ENCODE data around the gene GPR78. TPM values are rescaled to one million over a fixed set of nuclear protein-coding genes. Genes with fewer than 3 reads are reported as not detected.

GPR78 gene
- polyA plus RNA-seq, 1 donor (not counting 4 experiments of a cell fraction or from before 2014, with no cell fraction given): not detected

DNA sequence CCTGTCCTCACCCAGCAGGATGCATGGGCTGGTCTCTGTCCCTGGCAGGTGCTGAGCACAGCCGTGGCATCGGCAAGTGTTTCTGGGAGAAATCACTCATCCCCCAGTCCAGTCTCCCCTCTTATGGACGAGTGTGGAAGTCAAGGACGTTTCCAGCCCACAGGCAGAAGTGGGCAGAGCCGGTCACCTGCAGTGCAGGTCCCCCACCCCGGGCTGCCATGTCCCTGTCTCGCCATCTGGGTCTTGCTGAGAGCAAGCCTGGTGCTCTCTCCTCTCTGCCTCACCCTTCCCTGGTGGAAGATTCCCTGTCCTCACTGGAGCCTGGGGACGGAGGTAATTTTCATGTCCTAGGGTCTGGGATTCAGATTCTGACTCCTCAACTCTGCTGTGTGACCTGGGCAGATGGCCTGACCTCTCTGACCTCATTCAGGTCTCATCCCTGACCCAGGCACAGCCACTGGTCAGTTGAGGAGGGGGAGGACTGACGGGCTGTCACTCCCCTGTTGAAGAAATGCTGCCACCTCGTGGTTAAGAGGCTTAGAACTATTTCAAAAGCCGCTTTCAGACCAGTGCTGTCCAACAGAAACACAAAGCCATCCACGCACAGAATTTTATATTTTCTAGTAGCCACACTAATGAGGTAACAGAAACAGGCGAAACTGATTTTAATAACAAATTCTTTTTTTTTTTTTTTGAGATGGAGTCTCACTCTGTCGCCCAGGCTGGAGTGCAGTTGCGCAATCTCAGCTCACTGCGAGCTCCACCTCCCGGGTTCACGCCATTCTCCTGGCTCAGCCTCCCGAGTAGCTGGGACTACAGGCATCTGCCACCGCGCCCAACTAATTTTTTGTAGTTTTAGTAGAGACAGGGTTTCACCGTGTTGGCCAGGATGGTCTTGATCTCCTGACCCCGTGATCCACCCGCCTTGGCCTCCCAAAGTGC, 14.2 kb downstream of the GPR78 start:
- FAIRE-seq: peak; percentile 48

DNA sequence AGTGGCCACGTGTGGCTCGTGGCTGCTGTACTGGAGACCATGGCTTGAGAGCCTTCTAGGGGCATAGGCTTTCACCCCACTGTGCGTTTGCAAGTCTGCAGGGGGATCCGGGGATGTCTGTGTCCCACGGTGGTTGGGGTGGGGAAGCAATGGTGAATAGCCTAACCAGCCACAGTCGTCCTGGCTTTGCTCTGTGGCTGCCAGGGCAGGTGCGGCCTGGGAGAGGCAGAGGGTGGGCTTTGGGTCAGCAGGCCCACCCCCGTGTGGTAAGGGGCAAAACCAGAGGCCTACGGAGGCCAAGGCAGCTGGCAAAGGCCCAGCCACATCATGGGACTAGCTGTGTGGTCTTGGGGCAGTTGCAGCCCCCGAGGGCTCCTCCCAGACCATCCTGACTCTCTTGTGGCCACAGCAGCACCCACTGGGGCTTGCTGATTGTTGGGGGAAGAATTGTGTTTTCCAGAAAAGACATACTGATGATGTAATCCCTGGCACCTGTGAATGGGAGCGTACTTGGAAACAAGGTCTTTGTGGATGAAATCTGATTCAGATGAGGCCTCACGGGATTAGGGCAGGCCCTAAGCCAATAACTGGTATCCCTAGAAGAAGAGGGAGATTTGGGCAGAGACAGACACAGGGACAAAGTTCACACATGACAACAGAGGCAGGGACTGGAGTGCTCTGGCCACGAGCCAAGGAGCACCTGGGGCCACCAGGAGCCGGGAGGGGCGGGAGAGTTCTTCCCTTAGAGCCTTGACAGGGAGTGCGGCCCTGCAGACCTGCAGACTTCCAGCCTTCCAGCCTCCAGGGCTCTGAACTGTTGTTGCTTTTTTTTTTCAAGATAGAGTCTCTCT, 15.3 kb downstream of the GPR78 start:
- no peak for TF ChIP-seq EZH2 (IDR thresholded peaks at IDR 0.05; ENCODE audit: low read length)
- TF ChIP-seq, protein P1, sequence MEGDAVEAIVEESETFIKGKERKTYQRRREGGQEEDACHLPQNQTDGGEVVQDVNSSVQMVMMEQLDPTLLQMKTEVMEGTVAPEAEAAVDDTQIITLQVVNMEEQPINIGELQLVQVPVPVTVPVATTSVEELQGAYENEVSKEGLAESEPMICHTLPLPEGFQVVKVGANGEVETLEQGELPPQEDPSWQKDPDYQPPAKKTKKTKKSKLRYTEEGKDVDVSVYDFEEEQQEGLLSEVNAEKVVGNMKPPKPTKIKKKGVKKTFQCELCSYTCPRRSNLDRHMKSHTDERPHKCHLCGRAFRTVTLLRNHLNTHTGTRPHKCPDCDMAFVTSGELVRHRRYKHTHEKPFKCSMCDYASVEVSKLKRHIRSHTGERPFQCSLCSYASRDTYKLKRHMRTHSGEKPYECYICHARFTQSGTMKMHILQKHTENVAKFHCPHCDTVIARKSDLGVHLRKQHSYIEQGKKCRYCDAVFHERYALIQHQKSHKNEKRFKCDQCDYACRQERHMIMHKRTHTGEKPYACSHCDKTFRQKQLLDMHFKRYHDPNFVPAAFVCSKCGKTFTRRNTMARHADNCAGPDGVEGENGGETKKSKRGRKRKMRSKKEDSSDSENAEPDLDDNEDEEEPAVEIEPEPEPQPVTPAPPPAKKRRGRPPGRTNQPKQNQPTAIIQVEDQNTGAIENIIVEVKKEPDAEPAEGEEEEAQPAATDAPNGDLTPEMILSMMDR (optimal IDR thresholded peaks at IDR 0.05 in 1 of 3, IDR thresholded peaks at IDR 0.05 in 1 of 3, conservative IDR thresholded peaks at IDR 0.05 in 1 of 3; ENCODE audit: extremely low read depth in 1 of 3, insufficient read depth in 2 of 3, low read length in 3 of 3): no peak
- Histone ChIP-seq H3K79me2 (ENCODE audit: control insufficient read depth, insufficient read depth, low read length) (no peaks in the 10 kb centered on the region), H3K36me3 (ENCODE audit: control insufficient read depth in 2 of 2, extremely low read depth in 1 of 2, insufficient read depth in 2 of 2, low read length in 2 of 2) (no peaks in the 10 kb centered on the region), H3K4me2 (ENCODE audit: control insufficient read depth, extremely low read depth, insufficient read depth, low read depth, low read length) (no peak overlapping the region), H2AFZ (ENCODE audit: control insufficient read depth, low read length) (no peak overlapping the region), H3K4me3 (ENCODE audit: control insufficient read depth in 2 of 3, extremely low read depth in 1 of 3, insufficient read depth in 2 of 3, low read depth in 1 of 3, low read length in 3 of 3) (no peak overlapping the region), H3K4me1 (ENCODE audit: control insufficient read depth, extremely low read depth, insufficient read depth, low read length) (no peaks in the 10 kb centered on the region), H4K20me1 (ENCODE audit: control insufficient read depth, extremely low read depth, insufficient read depth, low read length) (no peaks in the 10 kb centered on the region), H3K9me3 (ENCODE audit: control insufficient read depth, low read depth, low read length) (no peaks in the 10 kb centered on the region), H3K27me3 (ENCODE audit: control insufficient read depth, extremely low read depth, insufficient read depth, low read length) (peaks cover 37% of the 10 kb centered on the region), H3K9ac (ENCODE audit: control insufficient read depth, extremely low read depth, insufficient read depth, low read length) (no peak overlapping the region), H3K9me1 (ENCODE audit: control insufficient read depth, extremely low read depth, insufficient read depth, low read length) (no peaks in the 10 kb centered on the region), H3K27ac (ENCODE audit: control insufficient read depth, insufficient read depth, low read length) (no peak overlapping the region)
- DNase-seq (ENCODE audit: low read depth, low spot score) (no peak), FAIRE-seq (no peak)
- dilution Hi-C loops (cut with MboI; ENCODE audit: extremely low pct_ligation_motif_present, low sequenced_read_pairs): no loop called here

More for the DNA sequence above, 14.2 kb downstream of the GPR78 start:
- TF ChIP-seq, protein P1 (optimal IDR thresholded peaks at IDR 0.05 in 1 of 3, IDR thresholded peaks at IDR 0.05 in 1 of 3, conservative IDR thresholded peaks at IDR 0.05 in 1 of 3; ENCODE audit: extremely low read depth in 1 of 3, insufficient read depth in 2 of 3, low read length in 3 of 3): peak in 2 of 3 experiments; percentile 53 to 69
- no peak for TF ChIP-seq EZH2 (IDR thresholded peaks at IDR 0.05; ENCODE audit: low read length)
- Histone ChIP-seq H3K9me3 (ENCODE audit: control insufficient read depth, low read depth, low read length) (no peaks in the 10 kb centered on the region), H2AFZ (ENCODE audit: control insufficient read depth, low read length) (no peak overlapping the region), H3K27me3 (ENCODE audit: control insufficient read depth, extremely low read depth, insufficient read depth, low read length) (peaks cover 37% of the 10 kb centered on the region), H3K4me2 (ENCODE audit: control insufficient read depth, extremely low read depth, insufficient read depth, low read depth, low read length) (no peak overlapping the region), H3K79me2 (ENCODE audit: control insufficient read depth, insufficient read depth, low read length) (no peaks in the 10 kb centered on the region), H3K27ac (ENCODE audit: control insufficient read depth, insufficient read depth, low read length) (no peak overlapping the region), H4K20me1 (ENCODE audit: control insufficient read depth, extremely low read depth, insufficient read depth, low read length) (no peaks in the 10 kb centered on the region), H3K4me1 (ENCODE audit: control insufficient read depth, extremely low read depth, insufficient read depth, low read length) (no peaks in the 10 kb centered on the region), H3K4me3 (ENCODE audit: control insufficient read depth in 2 of 3, extremely low read depth in 1 of 3, insufficient read depth in 2 of 3, low read depth in 1 of 3, low read length in 3 of 3) (no peak overlapping the region), H3K9ac (ENCODE audit: control insufficient read depth, extremely low read depth, insufficient read depth, low read length) (no peak overlapping the region), H3K36me3 (ENCODE audit: control insufficient read depth in 2 of 2, extremely low read depth in 1 of 2, insufficient read depth in 2 of 2, low read length in 2 of 2) (no peaks in the 10 kb centered on the region), H3K9me1 (ENCODE audit: control insufficient read depth, extremely low read depth, insufficient read depth, low read length) (no peaks in the 10 kb centered on the region)
- dilution Hi-C loops (cut with MboI; ENCODE audit: extremely low pct_ligation_motif_present, low sequenced_read_pairs): no loop called here
- no peak for DNase-seq (ENCODE audit: low read depth, low spot score)
